ENCODE data around the gene ADGRG6.
"Not testable (repeated sequence)": the region's sequence is repeated elsewhere in the genome, so short reads cannot be mapped to it uniquely, and the experiment has no call there.

Gene ADGRG6

DNA sequence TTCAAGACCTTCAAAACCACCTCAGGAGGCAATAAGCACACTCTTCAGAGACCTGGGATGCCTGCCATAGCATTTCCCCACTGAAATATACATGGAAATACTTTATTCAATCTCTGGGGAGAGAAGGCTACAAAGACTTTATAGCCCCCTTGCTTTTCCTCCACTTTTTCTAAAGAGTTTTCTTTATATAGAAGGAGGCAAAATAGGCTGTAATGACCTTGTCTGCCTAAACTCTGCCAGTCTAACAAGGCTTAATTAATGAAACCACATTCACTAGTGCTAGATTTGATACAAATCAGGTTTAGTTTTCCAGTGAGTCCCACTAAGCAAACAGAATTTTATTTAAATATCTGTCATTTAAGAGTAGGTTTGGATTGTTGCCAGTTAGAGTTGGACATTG is 114.9 kb downstream of the ADGRG6 start:
- Mint-ChIP-seq H3K4me3 (no peak overlapping the region), H3K27ac (ENCODE audit: low read depth) (no peak overlapping the region), H3K27me3 (peaks cover 24% of the 10 kb centered on the region), H3K36me3 (ENCODE audit: insufficient read depth) (no peaks in the 10 kb centered on the region), H3K9me3 (no peaks in the 10 kb centered on the region), H3K4me1 (no peaks in the 10 kb centered on the region)
- ATAC-seq (replicated peaks; ENCODE audit: extremely low read depth, poor library complexity, severe bottlenecking) (no peak), DNase-seq (ENCODE audit: low spot score in 2 of 2) (no peak)

DNA sequence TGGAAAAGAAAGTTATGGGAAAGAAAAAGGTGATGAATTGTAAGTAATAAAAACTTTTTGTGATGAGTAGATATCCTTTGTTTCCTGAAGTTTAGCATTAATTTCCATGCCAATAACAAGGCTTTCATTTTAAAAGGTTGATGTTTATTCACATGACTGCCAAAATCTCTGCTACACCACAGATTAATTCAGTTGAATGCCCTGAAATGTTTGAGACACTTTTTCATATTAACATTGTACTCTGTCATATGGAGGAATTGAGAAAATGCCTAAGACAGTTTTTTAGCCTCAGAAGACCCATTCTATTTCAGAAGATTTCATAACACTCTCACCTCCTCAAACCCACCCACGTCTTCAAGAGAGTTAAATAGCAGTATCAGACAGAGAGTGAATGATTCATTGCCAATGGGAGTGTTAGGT is 115.5 kb downstream of the ADGRG6 start:
- no peak overlapping the region for H3K27ac Mint-ChIP-seq (ENCODE audit: low read depth)
- no peak for DNase-seq (ENCODE audit: low spot score in 2 of 2)
- H3K4me3 Mint-ChIP-seq, result no peak overlapping the region
- peaks cover 24% of the 10 kb centered on the region for H3K27me3 Mint-ChIP-seq
- no peaks in the 10 kb centered on the region for H3K9me3 Mint-ChIP-seq
- H3K4me1 Mint-ChIP-seq, result no peaks in the 10 kb centered on the region
- ATAC-seq (replicated peaks; ENCODE audit: extremely low read depth, poor library complexity, severe bottlenecking), result no peak
- no peaks in the 10 kb centered on the region for H3K36me3 Mint-ChIP-seq (ENCODE audit: insufficient read depth)

DNA sequence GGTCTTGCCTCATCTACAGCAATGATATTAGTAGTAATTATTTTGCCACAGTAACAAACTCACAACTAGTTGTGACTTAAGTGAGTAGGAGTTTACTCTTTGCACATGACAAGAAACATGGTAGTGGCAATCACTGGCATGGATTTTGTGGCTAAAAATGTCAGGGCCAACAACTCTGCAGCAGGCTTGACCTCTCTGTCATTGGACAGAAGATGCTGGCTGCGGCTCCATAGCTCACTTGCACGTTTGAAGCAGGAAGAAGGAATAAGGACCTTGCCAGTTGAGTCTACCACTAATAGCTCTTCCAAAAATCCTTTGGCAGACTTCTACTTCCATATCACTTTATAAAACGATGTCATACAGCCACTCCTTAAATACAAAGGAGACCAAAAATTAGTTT is 117.3 kb downstream of the ADGRG6 start:
- H3K4me1 Mint-ChIP-seq, result no peaks in the 10 kb centered on the region
- H3K27ac Mint-ChIP-seq (ENCODE audit: low read depth), result no peak overlapping the region
- H3K27me3 Mint-ChIP-seq, result peaks cover 24% of the 10 kb centered on the region
- H3K4me3 Mint-ChIP-seq, result no peak overlapping the region
- H3K36me3 Mint-ChIP-seq (ENCODE audit: insufficient read depth), result no peaks in the 10 kb centered on the region
- ATAC-seq (replicated peaks; ENCODE audit: extremely low read depth, poor library complexity, severe bottlenecking), result no peak
- no peak for DNase-seq (ENCODE audit: low spot score in 2 of 2)
- H3K9me3 Mint-ChIP-seq, result no peaks in the 10 kb centered on the region

DNA sequence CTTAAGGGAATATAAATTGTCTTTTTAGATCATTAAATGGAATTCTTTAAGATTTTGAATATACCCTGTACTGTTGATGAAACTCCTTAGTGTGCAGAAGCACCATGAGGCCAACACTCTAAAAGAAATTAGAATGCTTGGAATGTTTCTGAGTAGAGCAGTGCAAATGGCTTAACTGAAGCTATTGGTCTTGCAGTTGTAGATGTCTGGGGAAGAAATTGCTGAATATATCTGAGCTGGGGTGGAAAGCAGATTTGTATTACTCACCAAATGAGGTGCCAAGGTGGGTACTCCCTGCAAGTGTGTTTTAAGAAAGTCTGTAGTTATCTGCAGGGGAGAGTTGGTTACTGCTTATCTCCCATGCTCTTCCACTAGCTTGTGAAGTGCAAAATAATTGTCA is 119.0 kb downstream of the ADGRG6 start:
- no peak for DNase-seq (ENCODE audit: low spot score in 2 of 2)
- peaks cover 36% of the 10 kb centered on the region for H3K27me3 Mint-ChIP-seq

DNA sequence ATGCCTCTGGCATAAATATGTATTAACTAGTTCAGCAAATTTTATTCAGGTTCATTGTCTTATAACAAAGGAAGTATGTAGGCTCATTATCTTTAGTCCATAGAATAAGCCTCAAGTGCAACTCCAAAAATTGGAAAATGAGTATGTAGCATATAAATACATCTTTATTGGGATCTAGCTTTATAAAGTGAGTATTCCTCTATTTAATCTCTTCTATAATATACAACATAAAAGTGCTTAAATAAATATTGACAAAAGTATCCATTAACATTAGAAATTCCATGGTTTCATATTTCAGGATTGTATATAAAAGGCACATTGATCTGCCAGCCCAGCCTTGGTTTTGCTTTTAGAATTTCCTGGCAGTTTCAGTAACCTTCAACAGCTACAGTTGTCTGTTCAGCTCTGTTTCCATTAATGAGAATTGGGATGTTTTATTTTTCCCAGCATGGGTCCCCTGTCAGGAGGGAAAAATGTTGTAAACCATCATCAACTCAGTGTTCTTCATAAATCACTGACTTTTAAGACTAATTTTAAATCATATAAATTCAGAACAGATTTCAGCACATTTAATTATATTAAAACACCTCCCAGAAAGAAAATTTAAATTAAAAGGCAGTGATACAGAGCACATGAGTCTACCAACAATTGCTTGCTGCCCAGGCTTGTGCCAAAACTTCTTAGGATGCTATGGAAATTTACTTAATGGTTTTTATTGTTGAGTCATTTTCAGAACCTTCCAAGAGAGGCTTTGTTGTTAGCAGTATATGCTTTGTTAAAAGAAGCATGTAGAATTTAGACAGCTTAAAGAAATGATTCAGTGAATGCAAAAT is 119.7 kb downstream of the ADGRG6 start:
- H3K9me3 Mint-ChIP-seq, result no peaks in the 10 kb centered on the region
- H3K4me3 Mint-ChIP-seq, result no peak overlapping the region
- H3K27me3 Mint-ChIP-seq, result peaks cover 39% of the 10 kb centered on the region
- DNase-seq (ENCODE audit: low spot score in 2 of 2), result no peak
- H3K36me3 Mint-ChIP-seq (ENCODE audit: insufficient read depth), result no peaks in the 10 kb centered on the region
- H3K4me1 Mint-ChIP-seq, result no peaks in the 10 kb centered on the region
- no peak overlapping the region for H3K27ac Mint-ChIP-seq (ENCODE audit: low read depth)
- no peak for ATAC-seq (replicated peaks; ENCODE audit: extremely low read depth, poor library complexity, severe bottlenecking)

More for the DNA sequence above, 119.0 kb downstream of the ADGRG6 start:
- H3K36me3 Mint-ChIP-seq (ENCODE audit: insufficient read depth), result no peaks in the 10 kb centered on the region
- H3K4me3 Mint-ChIP-seq, result no peak overlapping the region
- H3K27ac Mint-ChIP-seq (ENCODE audit: low read depth), result no peak overlapping the region
- no peaks in the 10 kb centered on the region for H3K9me3 Mint-ChIP-seq
- ATAC-seq (replicated peaks; ENCODE audit: extremely low read depth, poor library complexity, severe bottlenecking), result no peak
- H3K4me1 Mint-ChIP-seq, result no peaks in the 10 kb centered on the region

DNA sequence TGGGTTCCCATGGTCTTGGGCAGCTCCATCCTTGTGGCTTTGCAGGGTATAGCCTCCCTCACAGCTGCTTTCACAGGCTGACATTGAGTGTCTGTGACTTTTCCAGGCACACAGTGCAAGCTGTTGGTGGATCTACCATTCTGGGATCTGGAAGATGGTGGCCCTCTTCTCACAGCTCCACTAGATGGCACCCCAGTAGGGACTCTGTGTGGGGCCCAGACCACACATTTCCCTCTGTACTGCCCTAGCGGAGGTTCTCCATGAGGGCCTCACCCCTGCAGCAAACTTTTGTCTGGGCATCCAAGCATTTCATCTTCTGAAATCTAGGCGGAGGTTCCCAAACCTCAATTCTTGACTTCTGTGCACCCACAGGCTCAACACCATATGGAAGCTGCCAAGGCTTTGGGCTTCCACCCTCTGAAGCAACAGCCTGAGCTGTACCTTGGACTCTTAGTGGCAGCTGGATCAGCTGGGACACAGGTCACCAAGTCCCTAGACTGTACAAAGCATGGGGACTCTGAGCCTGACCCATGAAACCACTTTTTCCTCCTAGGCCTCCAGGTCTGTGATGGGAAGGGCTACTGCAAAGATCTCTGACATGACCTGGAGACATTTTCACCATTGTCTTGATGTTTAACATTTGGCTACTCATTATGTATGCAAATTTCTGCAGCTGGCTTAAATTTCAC is 124.8 kb downstream of the ADGRG6 start:
- not testable (repeated sequence) for H3K27ac Mint-ChIP-seq (ENCODE audit: low read depth); DNase-seq (ENCODE audit: low spot score in 2 of 2); H3K9me3 Mint-ChIP-seq; H3K36me3 Mint-ChIP-seq (ENCODE audit: insufficient read depth); H3K4me3 Mint-ChIP-seq; ATAC-seq (replicated peaks; ENCODE audit: extremely low read depth, poor library complexity, severe bottlenecking); H3K4me1 Mint-ChIP-seq
- peaks cover 15% of the 10 kb centered on the region for H3K27me3 Mint-ChIP-seq

DNA sequence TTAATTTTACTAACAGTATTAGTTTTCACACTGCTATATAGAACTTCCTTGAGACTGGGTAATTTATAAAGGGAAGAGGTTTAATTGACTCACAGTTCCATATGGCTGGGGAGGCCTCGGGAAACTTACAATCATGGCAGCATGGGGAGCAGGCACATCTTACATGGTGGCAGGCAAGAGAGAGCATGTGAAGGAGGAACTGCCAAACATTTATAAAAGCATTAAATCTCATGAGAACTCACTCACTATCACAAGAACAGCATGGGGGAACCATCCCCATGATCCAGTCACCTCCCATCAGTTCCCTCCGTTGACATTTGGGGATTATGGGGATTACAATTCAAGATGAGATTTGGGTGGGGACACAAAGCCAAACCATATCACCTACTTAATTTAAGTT is 126.7 kb downstream of the ADGRG6 start:
- not testable (repeated sequence) for H3K27ac Mint-ChIP-seq (ENCODE audit: low read depth); H3K36me3 Mint-ChIP-seq (ENCODE audit: insufficient read depth); H3K4me3 Mint-ChIP-seq; ATAC-seq (replicated peaks; ENCODE audit: extremely low read depth, poor library complexity, severe bottlenecking); H3K9me3 Mint-ChIP-seq; H3K4me1 Mint-ChIP-seq; DNase-seq (ENCODE audit: low spot score in 2 of 2)
- peaks cover 15% of the 10 kb centered on the region for H3K27me3 Mint-ChIP-seq

DNA sequence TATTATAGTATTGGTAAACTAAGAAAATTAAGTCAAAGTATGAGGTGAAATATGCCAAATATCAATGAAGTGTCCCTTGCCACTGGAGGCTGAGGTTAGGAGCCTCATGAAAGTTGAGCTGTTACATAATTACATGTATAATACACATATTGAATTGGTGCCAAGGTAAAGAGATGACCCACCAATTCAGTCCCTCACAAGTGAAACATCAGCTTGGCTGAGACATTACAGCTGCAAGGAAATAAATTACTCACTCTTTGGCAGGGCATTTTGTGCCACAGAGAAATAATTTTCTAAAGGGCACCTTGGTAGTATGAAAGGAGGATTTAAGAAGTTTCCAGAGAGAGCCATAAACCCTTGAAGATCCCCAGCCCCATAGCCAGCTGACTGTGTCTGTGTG is 127.4 kb downstream of the ADGRG6 start:
- no peak overlapping the region for H3K27ac Mint-ChIP-seq (ENCODE audit: low read depth)
- H3K9me3 Mint-ChIP-seq, result no peaks in the 10 kb centered on the region
- H3K27me3 Mint-ChIP-seq, result peaks cover 15% of the 10 kb centered on the region
- no peak for ATAC-seq (replicated peaks; ENCODE audit: extremely low read depth, poor library complexity, severe bottlenecking)
- H3K4me1 Mint-ChIP-seq, result no peaks in the 10 kb centered on the region
- no peak for DNase-seq (ENCODE audit: low spot score in 2 of 2)
- H3K36me3 Mint-ChIP-seq (ENCODE audit: insufficient read depth), result no peaks in the 10 kb centered on the region
- no peak overlapping the region for H3K4me3 Mint-ChIP-seq

DNA sequence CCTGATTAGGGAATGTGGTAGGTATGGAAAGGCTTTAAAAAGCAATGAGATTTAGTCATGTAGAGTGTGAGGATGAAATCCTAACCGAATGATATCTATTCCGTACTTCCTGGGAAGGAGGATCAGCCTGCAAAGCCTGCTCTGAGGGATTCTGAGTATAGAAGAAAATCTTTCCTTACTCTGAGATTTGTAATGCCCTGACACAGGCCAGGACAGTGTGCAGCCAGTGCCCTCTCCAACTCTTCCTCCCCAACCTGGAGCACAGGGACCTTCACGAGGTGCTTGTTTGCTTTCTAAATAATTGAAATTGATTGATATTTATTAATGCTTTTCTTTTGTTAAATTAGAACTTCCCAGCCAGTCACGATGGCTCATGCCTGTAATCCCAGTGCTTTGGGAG is 131.6 kb downstream of the ADGRG6 start:
- H3K27ac Mint-ChIP-seq (ENCODE audit: low read depth), result no peak overlapping the region
- no peaks in the 10 kb centered on the region for H3K4me1 Mint-ChIP-seq
- no peaks in the 10 kb centered on the region for H3K9me3 Mint-ChIP-seq
- no peak for ATAC-seq (replicated peaks; ENCODE audit: extremely low read depth, poor library complexity, severe bottlenecking)
- peaks cover 6% of the 10 kb centered on the region for H3K27me3 Mint-ChIP-seq
- no peak for DNase-seq (ENCODE audit: low spot score in 2 of 2)
- H3K4me3 Mint-ChIP-seq, result no peak overlapping the region
- H3K36me3 Mint-ChIP-seq (ENCODE audit: insufficient read depth), result no peaks in the 10 kb centered on the region

DNA sequence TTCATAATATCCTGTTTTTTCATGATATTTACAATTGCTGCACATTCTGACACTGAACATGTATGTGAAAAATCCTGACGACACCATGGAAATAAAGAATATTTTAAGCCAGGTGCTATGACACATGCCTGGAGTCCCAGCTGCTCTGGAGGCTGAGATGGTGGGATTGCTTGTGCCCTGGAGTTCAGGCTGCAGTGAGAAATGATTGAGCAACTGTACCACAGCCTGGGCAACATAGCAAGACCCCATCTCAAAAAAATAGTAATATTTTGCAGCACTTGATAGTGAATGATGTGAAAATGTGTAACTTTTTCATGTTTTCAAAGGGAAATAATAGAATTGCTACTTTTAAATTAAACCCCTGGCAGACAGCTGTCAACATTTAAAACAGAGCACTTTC is 137.1 kb downstream of the ADGRG6 start:
- no peak overlapping the region for H3K27ac Mint-ChIP-seq (ENCODE audit: low read depth)

DNA sequence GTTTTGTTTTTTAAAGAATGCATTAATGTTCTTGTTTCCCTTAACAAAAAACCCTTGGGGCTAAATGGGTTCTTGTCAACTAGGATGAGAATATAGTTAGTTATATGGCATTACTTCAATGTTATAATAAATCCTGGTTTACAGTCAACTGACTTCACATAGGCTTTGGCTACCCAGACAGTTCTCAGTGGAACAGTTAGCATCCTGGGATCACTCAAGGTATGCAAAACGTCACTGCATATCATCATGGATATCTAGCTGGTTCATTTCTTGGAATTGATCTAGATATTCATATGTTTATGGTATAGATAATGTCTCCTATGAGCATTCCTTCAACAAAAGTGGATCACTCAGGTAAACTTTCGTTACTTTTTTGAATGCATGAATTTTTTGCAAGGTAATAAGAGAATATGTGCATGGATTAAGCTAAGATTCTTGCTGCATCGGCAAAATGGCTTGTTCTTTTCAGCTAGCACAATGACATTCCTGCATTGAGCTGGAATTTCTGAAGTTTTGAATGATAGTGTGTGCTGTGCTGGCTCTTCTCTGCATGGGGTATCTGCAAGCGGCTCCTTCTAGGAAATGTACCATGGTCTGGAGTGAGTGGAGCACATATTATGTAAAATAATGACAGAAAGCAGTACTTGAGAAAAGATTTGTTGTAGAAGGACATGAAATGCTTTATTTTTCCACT is 138.9 kb downstream of the ADGRG6 start:
- Mint-ChIP-seq H3K9me3 (no peaks in the 10 kb centered on the region), H3K27ac (ENCODE audit: low read depth) (no peak overlapping the region), H3K4me3 (no peak overlapping the region), H3K4me1 (no peaks in the 10 kb centered on the region), H3K36me3 (ENCODE audit: insufficient read depth) (no peaks in the 10 kb centered on the region), H3K27me3 (peaks cover 50% of the 10 kb centered on the region)
- DNase-seq (ENCODE audit: low spot score in 2 of 2) (no peak), ATAC-seq (replicated peaks; ENCODE audit: extremely low read depth, poor library complexity, severe bottlenecking) (no peak)

More for the DNA sequence above, 137.1 kb downstream of the ADGRG6 start:
- Mint-ChIP-seq H3K4me3 (no peak overlapping the region), H3K27me3 (peaks cover 33% of the 10 kb centered on the region), H3K4me1 (no peaks in the 10 kb centered on the region), H3K9me3 (no peaks in the 10 kb centered on the region), H3K36me3 (ENCODE audit: insufficient read depth) (no peaks in the 10 kb centered on the region)
- no peak for DNase-seq (ENCODE audit: low spot score in 2 of 2)
- no peak for ATAC-seq (replicated peaks; ENCODE audit: extremely low read depth, poor library complexity, severe bottlenecking)

DNA sequence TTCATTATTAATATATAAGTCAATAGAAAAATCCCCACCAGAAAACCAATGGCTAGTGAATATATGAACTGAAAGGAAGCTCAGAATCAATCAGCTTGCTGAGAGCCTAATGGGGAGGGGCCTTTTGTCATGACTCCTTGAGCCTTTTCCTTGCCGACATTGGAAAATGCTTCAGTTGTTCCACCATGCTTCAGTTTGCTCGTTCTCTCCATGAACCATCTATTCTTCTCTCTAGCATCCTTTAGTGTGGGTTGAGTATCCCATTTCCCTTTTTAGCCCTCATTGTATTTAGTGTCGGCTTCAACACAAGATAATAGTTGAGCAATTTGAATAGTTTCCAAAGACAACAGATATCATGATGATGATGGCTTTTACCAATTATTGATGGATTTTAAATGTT is 139.9 kb downstream of the ADGRG6 start:
- H3K4me3 Mint-ChIP-seq, result no peak overlapping the region
- H3K36me3 Mint-ChIP-seq (ENCODE audit: insufficient read depth), result no peaks in the 10 kb centered on the region
- no peak overlapping the region for H3K27ac Mint-ChIP-seq (ENCODE audit: low read depth)
- ATAC-seq (replicated peaks; ENCODE audit: extremely low read depth, poor library complexity, severe bottlenecking), result no peak
- H3K27me3 Mint-ChIP-seq, result peaks cover 53% of the 10 kb centered on the region
- no peak for DNase-seq (ENCODE audit: low spot score in 2 of 2)
- H3K4me1 Mint-ChIP-seq, result no peaks in the 10 kb centered on the region
- H3K9me3 Mint-ChIP-seq, result no peaks in the 10 kb centered on the region

DNA sequence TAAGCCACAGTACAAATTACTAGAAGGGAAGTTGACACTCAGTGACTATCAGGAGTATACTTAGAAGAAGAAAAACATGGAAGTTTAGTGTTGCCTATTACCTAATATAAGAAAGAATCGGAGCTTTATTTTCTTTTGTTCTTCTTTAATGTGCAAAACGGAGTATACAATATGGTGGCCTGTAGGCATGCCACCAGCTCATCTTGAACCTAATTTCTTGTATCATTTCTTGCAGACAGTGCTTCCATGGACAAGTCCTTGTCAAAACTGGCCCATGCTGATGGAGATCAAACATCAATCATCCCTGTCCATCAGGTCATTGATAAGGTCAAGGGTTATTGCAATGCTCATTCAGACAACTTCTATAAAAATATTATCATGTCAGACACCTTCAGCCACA is 141.3 kb downstream of the ADGRG6 start:
- Mint-ChIP-seq H3K27me3 (peaks cover 61% of the 10 kb centered on the region), H3K27ac (ENCODE audit: low read depth) (no peak overlapping the region), H3K4me3 (no peak overlapping the region)

More for the DNA sequence above, 141.3 kb downstream of the ADGRG6 start:
- ATAC-seq (replicated peaks; ENCODE audit: extremely low read depth, poor library complexity, severe bottlenecking) (no peak), DNase-seq (ENCODE audit: low spot score in 2 of 2) (no peak)
- H3K4me1 Mint-ChIP-seq, result no peaks in the 10 kb centered on the region
- H3K36me3 Mint-ChIP-seq (ENCODE audit: insufficient read depth), result no peaks in the 10 kb centered on the region
- no peaks in the 10 kb centered on the region for H3K9me3 Mint-ChIP-seq
